HG03108 (cell line): ENCODE data around the gene RAP1GAP.
"Not testable (repeated sequence)": the region's sequence is repeated elsewhere in the genome, so short reads cannot be mapped to it uniquely, and the experiment has no call there.

Experiments used
- ATAC-seq: cut with Tn5 transposase; IDR thresholded peaks from one replicate; pipeline ENCODE4 v1.9.1; 2021; ENCODE audit warnings: moderate library complexity; ENCODE audit not compliant: unreplicated experiment

The RAP1GAP gene

DNA sequence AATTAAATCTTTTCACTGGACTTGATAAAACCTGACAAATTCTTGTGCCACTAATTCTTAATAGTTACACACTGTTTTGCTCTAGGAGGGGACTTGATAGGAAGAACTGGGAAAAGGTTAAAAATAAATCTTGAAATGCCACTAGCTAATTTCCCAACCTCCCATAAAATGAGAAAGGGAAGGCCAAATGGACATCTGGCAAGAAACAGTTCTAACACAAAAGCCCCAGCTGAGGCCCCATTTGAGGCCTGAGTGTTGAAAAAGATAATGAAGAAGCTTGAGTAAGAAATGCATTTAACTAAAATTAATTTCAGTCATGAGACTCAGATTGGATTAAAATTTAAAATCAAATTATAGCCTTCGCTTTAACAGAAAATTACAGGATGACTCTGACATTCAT is 11.2 kb upstream of the RAP1GAP start:
- no peak for ATAC-seq

DNA sequence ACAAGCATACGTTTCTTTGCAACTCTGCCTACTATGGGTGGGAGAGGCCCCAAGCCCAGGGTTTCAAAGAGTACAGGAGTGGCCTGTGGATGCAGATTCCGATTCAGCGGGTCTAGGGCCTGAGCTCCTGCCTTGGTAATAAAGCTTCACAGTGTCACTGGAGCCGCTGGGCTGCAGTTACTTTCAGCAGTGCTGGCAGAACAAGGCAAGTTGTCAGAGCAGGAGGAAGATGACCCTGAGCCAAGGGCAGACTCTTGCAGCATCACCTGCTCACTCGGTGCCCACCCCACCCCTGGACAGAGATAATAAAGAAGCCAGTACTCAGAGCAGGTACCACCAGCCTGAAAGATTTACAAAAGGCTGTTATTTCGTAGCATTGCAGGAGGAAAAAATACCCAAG is 8.0 kb upstream of the RAP1GAP start:
- no peak for ATAC-seq

DNA sequence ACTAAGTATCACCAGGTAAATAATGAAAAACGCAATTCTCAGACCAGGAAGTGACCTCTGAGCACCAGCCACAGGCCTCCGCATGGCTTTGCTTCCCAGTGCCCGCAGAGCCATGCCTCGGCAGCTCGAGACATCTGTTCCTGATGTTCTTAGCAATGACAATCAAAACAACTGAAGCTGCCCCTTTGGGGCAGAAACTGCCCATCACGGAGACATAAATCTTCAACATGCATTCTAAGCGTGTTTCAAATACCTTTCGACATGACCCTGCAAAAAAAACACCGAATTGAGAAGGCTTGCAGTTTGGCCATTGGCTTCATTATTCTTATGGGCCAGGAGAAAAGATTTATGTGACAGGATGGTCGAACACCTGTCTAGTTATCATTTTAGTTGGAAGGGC is 5.8 kb upstream of the RAP1GAP start:
- no peak for ATAC-seq

DNA sequence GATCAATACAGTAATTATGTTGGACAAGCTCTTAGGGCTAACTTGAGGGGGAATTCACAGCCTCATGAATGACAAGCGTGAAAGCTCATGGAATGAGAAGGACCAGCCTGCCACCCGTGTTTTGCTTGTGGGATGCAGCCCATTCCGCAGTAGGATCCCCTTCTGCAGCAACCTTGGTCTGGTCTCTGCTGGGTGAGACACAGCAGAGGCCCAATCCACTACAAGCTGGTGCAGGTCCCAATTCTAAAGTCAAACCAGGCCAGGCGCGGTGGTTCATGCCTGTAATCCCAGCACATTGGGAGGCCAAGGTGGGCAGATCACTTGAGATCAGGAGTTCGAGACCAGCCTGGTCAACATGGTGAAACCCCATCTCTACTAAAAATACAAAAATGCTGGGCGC is 4.7 kb upstream of the RAP1GAP start:
- not testable (repeated sequence) for ATAC-seq

DNA sequence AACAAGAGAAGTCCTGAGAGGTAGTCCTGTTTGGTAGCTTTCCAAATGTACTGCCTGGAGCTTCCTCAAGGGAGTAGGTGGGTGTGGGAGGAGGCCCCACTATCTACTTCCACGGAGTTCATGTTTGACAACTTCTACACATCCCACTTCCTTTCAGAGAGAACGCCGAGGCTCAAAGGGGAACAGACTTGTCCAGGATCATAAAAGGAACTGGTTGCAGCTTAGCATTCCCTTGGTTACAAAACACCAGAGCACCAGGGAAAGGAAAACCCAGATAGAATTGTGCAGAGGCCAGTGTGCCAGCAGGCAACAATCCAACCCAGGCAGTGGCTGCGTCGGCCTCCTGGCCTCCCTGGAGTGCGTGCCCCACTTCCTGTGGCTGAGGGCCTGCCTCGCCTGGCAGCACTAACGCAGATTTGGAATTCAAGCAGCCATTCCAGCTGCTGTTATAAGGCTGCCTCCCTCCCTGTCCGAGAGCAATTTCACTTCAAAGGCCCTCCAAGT is 4.2 kb upstream of the RAP1GAP start:
- no peak for ATAC-seq

DNA sequence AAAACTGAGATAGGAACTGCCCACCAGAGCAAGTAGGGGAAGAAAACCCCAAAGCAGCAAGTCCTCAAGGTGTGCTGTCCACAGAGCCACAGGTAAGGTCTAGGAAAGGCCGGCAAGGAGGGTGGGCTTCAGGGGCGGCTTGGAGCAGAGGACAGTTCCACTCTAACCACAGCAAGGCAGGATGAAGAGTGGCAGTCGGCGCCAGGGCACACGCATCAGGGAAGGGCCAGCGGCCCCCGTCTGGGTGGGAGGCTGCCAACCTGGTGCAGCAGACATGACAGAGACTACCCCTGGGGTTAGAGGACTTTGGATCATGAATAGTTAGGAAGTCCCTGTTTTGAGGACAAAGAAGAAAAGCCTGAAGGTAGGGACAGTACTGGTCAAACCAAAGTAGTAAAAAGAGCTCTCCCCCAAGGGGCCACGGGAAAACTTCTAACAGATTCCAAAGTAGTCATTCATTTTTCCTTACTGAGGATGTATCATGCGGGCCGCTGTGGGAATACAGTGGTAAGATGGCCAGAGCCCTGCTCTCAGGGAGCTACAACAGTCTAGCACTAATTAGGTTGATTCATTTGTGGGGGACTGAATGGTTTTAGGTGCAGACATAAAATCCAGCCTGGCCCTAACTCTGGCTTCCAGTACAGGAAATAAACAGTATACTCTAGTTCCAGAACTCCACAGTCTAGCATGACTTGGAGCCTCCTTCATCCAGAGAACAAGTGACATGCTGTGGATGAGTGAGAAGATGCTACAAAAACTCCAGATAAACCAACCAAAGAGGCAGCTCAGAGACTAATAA is 3.5 kb upstream of the RAP1GAP start:
- no peak for ATAC-seq

DNA sequence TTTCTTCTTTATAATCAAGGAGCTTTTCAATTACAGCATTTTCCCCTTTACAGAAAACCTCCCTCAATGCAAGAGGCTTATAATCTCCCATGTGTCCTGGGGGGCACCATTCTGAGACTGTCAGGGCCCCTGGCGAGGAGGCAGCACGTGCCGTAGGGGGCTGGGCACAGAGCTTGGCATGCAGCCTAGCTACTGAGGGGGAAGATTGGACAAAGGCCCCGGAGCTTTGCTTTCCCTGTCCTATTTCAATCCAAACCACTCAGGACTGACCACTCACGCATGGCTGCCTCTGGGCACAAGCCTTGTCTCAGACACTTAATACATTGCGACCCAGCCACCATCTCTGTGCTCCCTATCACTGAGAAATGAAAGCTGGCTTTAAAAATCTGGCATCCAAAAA is 2.8 kb upstream of the RAP1GAP start:
- ATAC-seq = no peak

DNA sequence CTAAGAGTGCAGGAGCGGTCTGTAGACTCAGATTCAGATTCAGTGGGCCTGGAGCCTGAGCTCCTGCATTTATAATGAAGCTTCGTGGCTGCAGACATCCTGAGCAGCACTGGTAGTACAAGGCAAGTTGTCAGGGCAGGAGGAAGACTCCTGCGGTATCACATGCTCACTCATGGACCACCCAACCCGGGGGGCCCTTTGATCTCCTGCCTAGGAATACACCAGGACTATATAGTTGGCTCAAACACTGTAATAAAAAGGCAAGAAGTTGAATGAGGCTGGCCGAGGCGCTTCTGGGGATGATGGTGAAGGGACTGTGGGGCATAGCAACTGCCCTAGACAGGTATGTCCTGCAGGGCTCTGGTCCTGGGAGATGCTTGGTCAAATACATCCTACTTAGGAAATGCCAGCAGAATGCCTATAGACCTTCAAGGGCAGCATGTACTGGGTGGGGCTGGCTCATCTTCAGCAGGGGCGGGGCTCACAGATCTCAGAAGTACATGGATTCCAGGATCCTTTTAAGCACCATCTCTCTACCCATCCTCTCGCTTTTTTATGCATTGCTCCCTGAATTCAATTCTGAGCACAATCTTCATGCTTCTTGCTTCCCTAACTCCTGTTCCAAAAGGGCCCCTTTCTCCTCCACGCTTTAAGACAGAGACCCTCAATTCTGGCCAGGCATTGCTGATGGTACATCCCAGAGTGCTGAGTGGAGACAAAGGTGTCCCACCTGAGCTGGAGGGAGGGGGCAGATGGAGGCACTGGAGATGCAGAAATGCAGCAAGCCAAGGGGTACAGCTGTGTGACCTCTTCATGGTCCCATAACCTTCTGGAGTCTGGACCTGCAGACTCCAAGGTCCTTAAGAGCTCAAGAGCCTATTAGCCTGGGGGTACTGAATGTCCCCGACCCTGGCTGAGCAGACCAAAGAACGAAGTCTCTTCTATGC is 2.1 kb upstream of the RAP1GAP start:
- ATAC-seq = no peak

DNA sequence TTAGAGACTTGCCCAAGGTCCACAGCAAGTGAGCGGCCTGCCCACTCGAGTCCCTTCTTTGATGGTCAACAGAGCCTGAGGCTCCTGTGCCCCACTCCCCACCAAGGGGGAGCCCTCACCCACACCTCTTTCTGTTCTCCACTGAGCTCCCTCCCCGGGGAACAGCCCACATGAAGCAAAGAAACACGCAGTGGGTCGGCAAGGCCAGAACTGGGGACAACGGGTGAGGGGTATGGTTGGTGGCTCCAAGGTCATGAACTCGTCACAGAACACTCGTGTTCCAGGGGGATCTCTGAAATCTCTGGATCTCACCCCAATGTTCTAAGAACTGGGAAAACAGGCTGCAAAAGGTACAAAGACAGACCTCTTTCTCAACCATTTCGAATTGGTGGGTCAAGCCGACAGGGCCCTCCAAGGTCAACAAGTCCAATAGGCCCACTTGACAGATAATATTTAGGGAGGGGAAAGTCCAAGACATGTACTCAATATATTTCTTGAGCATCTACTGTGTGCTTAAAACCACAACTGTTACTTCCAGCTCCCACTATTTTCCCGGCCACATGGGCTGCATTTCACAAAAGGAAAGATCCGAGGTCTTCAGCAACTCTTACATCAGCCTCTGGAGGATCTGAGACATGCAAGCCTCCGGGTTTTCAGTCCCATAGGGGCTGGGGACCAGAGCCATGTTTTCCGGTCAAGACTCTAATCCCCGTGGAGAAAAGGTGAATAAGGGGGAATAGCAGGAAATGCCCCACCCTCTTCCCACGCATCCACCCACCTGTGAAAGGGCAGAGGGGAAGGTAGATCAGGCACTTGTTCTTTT is 1.1 kb upstream of the RAP1GAP start:
- no peak for ATAC-seq

DNA sequence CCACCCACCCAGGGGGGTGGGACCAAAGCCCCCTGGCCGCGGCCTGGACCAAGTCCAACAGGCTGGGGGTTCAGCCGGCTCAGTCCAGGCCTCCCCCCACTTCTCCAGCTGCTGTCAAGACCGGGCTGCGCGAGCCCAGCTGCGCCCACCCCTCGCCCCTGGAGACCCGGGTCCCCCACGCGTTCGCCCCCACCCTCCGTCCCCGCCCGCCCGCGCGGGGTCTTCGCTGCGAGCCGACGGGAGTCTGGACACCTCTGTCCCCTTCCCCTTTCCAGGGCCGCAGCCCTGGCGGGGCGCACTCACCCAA is 253 bp downstream of the RAP1GAP start:
- ATAC-seq = no peak

DNA sequence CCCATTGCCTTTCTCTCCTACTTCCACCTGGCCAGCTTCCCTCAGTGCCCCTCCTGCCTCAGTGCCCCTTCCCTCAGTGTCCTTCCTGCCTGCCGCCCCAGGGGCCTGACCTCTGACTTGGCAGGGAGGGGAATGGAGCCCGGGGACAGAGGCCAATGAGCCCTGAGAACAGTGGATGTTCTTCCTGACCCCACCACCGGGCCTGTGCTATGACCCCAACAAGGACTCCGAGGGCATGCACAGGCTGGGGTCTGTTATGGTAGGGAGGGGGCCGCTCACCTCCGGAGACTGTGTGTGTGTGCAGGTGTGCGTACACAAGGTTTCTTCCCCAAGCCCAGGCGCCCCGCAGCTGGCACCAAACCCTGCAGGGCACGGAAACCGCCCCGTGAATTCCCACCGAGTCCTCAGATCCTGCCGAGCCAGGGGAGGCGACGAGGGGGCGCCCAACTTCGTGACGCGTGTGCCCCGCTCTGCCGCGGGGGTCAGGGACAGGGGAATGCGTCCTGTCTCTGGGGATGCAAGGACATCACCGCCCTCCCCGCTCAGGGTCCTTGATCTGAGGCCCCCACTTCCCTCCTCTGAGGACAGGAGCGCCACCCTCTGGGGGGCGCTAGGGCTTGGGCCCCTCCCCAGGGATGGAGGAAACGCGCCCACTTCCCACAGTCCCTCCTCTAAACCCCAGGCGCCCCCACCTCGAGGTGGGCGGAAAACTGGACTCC is 766 bp downstream of the RAP1GAP start:
- no peak for ATAC-seq

DNA sequence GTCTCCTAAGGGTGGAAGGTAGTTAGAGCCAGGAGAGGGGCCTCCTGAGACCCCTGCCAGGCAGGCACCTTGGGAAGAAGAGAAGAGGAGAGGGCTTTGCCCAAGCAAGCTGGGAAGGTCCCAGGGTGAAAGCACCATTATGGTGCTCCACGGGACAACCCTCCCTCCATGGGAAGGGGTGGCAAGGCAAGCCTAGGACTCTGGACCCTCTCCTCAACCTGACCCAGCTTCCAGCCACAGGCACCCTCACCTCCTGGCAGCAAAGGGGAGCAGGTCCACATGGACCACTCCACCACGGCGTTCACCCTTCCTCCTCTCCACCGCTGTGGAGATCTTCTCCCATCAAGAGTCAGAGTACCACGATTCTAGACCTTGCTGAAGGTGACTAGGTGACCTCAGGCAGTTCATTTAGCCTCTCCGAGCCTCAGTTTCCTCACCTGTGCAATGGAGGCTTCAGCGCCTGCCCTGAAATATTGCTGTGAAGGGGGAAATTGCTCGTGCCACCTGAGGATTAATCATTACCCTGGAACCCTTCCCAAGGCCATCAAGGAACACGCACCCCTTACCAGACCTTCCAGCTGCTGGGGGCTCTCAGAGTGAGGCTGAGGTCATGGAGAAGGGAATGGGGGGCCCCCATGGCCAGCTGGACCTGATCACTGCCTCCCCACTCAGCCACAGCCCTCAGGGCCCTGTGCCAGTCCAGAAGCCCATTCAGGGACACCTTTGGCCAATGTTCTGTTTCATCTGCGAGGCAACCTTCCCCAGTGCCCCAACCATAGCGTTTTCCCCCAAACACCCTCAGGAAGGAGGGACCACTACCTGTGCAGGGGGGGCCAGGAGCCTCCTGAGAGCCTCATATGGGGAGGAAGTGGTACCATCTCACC is 1.6 kb downstream of the RAP1GAP start:
- ATAC-seq = no peak

DNA sequence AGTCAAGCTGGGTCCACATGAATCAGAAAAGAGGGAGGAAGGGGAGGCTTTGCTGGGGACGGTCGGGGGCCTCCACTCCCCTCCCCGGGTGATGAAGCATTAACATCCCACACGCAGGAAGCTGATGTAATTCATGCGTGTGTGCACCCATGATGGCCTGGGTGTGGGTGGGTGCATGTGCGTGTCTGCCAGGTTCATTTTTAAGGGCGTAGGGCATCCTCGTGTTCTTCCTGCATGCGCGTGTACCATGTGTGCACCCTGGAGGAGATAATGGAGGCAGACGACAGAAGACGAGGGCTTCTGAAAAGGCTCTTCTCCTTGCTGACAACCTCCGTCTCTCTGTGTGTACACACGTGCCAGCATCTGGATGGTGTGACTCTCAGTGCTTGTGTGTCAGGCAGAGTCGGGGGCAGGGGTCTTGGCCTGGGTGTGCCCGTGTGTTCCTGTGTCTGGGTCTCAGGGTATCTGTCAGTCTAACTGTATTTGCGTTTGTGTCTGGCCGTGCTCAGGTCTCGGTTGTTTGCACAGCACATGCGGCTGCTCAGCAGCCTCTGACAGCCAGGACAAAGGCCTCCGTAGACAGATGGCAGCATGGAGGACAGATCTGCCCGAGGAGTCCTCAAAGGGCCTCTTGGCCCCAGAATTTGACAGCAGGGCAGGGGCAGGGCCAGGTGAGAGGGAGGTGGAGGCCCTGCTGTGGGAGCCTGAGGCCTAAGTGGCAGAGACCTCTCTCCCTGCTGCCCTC is 2.4 kb downstream of the RAP1GAP start:
- no peak for ATAC-seq

DNA sequence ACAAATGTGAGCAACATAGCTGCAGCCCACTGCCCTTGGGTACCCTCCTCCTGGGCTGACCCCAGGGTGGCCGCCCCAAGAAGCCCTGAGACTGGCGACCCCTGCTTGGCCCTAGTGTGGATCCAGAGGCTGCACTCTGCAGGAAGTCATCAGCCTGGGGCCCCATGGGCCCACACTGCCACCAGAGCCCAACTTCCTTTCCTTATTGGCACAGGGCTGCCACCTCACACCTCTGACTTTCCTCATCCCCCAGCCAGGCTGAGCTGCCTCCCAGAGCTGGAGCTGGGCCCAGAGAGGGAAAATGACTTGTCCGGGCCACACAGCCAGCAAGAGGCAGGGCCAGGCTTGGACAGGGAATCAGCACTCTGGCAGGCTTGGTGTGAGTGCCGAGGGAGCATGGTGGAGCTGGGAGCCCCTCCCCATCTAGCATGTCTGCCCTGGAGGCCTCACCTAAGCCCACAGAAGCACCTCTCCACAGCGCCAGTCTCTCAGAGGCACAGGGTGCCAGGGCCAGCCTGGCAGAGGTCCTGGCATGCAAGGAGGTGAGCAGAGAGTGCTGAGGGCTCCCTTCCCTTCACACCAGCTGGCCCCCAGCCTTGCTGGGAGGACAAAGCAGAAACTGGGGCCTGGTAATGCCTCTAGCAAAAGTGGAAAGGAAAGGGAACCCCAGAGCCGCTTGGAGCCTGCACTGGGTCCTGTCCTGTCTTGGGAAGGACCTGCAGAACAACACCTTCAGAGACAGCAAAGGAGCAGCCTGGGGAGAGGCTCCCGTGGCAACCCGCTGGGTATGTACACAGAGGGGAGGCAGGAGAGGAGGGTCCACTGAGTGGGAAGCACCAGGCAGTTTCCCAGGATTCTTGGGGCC is 3.2 kb downstream of the RAP1GAP start:
- no peak for ATAC-seq

DNA sequence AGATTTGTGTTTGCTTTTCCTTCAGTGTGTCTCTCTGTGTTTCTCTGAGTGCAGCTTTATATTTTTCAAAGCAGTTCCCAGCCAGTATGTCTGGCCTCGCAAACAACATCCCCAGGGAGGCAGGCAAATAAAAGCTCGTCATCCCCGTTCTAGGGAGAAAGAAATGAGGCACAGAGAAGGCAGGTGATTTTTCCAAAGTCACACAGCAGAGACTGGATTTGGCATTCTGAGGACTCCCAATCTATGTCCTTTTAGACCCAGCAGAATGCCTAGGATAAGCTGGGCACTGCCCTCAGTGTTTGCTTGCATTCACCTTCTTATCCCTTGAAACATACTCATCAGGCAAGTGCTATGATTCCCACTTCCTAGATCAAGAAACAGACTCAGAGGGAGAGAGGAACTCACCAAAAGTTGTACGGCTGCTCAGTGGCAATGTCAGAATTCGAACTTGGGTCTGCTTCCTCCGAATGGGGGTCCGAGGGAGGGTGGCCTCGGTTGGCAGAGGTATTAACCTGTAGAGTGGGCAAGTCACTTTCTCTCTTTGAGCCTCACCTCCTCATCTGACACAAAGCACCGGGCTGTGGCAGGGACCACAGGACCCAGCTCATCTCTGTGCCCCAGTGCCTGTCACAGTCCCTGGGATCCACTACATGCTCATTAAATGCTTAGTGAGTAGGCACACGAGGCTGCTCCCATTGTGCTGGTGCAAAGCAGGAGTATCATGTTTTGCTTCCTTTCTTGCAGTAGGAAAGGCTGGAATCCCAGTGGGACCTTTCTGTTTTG is 4.2 kb downstream of the RAP1GAP start:
- no peak for ATAC-seq

DNA sequence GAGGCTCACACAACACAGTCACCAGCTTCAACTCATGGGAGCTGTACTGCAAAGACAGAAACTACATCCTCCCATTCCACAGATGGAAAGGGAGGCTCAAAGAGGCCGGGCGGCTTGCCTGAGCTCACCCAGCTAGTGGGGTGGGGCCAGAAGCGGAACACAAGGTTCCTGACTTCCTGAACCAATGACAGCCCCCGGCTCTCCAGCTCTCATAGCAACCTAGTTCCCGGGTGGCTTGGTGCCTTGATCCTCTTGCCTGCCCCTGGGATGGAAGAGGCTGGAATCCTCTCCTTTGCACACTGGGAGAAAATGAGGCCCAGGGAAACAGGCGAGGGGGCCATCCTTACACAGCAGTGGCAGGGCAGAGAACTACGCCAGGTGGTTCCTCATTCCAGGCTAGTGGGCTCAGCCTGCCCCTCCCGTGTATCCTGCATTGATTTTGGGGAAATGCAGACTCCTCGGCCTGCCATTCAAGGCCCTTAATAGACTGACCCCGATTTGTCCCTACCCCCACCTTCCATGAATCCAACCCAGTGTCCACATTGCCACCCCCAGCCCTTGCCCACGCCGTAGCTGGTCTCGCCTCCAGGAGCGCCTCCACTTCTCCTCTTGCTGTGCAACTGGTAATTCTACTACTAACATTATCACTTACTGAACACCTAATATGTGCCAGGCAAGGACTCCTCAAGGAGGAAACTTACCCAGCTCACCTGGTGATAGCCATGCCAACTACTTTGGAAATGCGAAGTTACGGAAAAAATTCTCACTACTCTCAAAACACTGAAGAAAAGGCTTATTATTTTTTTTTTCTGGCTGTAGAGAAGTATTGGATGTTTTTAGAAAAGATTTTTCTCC is 5.0 kb downstream of the RAP1GAP start:
- ATAC-seq = no peak
